Kidney (tissue), 14 donors: Measurements from ENCODE around the gene OLIG2. TPM values are rescaled to one million over a fixed set of nuclear protein-coding genes. Genes with fewer than 3 reads are reported as not detected.

Source experiments
- DNase-seq, 5 donors: peaks; one replicate each; pipeline ENCODE4 v3.0.0-alpha.2; 2013 to 2020
- FAIRE-seq: peaks from 2 replicates; lab custom pipeline; 2012; peaks lifted over from hg19 to GRCh38; lab: Jason Lieb, UNC
- H3K27ac ChIP-seq, 2 donors: one replicate each; pipeline ENCODE4 v1.7.0; 2013; ENCODE audit warnings: low read depth in 2 of 2, low read length in 2 of 2, inconsistent platforms in 1 of 2
- H3K27me3 ChIP-seq: one replicate; pipeline ENCODE4 v1.7.1; 2013; ENCODE audit warnings: low read length, inconsistent platforms; ENCODE audit not compliant: control insufficient read depth, insufficient read depth
- H3K36me3 ChIP-seq, 3 donors: one replicate each; pipeline versions ENCODE4 v1.7.0 to v1.7.1; 2013; ENCODE audit warnings: low read length in 3 of 3, control low read depth in 1 of 3, inconsistent platforms in 1 of 3; ENCODE audit not compliant: insufficient read depth in 3 of 3, control insufficient read depth in 2 of 3
- H3K4me1 ChIP-seq, 3 donors: one replicate each; pipeline versions ENCODE4 v1.7.0 to v1.7.1; 2013; ENCODE audit warnings: low read length in 3 of 3, inconsistent platforms in 1 of 3, low read depth in 1 of 3; ENCODE audit not compliant: control insufficient read depth in 2 of 3, insufficient read depth in 2 of 3
- H3K4me3 ChIP-seq, 3 donors: one replicate each; pipeline versions ENCODE4 v1.7.0 to v1.8.1; 2013; ENCODE audit warnings: low read length in 3 of 3, control low read depth in 1 of 3, inconsistent platforms in 1 of 3
- H3K9ac ChIP-seq, 3 donors: one replicate each; pipeline versions ENCODE4 v1.7.0 to v1.7.1; 2013; ENCODE audit warnings: low read length in 3 of 3, control low read depth in 1 of 3, inconsistent platforms in 1 of 3
- H3K9me3 ChIP-seq, 3 donors: one replicate each; pipeline versions ENCODE4 v1.7.0 to v1.7.1; 2013; ENCODE audit warnings: low read length in 3 of 3, control low read depth in 1 of 3, inconsistent platforms in 1 of 3; ENCODE audit not compliant: control insufficient read depth in 2 of 3, insufficient read depth in 1 of 3
- CTCF ChIP-seq: IDR thresholded peaks from 3 replicates; pipeline ENCODE4 v1.5.1; 2012; ENCODE audit warnings: mild to moderate bottlenecking, moderate library complexity, borderline replicate concordance; ENCODE audit not compliant: insufficient read depth; ENCODE audit errors: extremely low read depth
- intact Hi-C: fragments of 100-400 bp; cut with DNase I; formaldehyde crosslinking; loops from one replicate; pipeline ENCODE4 v1.11.1; 2022
- polyA plus RNA-seq: library from polyadenylated mRNA; stranded (reverse); fragments of 350-450 nt; fragmentation: Illumina TruSeq; extraction: RNeasy Lipid Tissue Mini Kit (QIAGEN cat#74804); gene quantifications from one replicate; pipeline ENCODE4 v1.2.3, GENCODE V29; 2014; ENCODE audit warnings: low read depth, low replicate concordance; ENCODE audit not compliant: insufficient read depth
- total RNA-seq: library from RNA; stranded (reverse); fragmentation: NEBNext Ultra II Directional; extraction: Animal tissue kit (Norgen Biotek cat#: 25700); gene quantifications from one replicate; pipeline ENCODE4 v1.2.1, GENCODE V29; 2021
- donor health status: control.
- donor health status: control.
- donor health status: control.
- donor health status: control.
- donor health status: control.
- donor health status: DM: yes; HTN: yes; CAD: no.
- donor health status: Normal renal cell carcinoma (clear cell type).

Gene OLIG2
- total and polyA plus RNA-seq, 2 donors from 2014 or later, result not detected

GRCh38 chr21:33021667-33022066 lies 4.1 kb upstream of the OLIG2 start:
- Histone ChIP-seq H3K27me3 (peaks cover 75% of the 10 kb centered on the region), H3K4me3 (no peak overlapping the region), H3K36me3 (no peaks in the 10 kb centered on the region), H3K9ac (no peak overlapping the region), H3K27ac (no peak overlapping the region), H3K9me3 (no peaks in the 10 kb centered on the region), H3K4me1 (peaks cover 0 to 7% (median 0%) of the 10 kb centered on the region in 3 donors)
- FAIRE-seq (no peak), DNase-seq (no peak)
- intact Hi-C loops, result no loop called here
- TF ChIP-seq CTCF, result no peak

- H3K4me3 ChIP-seq, result no peak overlapping the region
- no peak overlapping the region for H3K9ac ChIP-seq
- no peaks in the 10 kb centered on the region for H3K36me3 ChIP-seq
- intact Hi-C loops, result no loop called here
- peaks cover 78% of the 10 kb centered on the region for H3K27me3 ChIP-seq
- no peaks in the 10 kb centered on the region for H3K9me3 ChIP-seq
- no peak overlapping the region for H3K27ac ChIP-seq
- TF ChIP-seq CTCF, result no peak
- peaks cover 0 to 12% (median 0%) of the 10 kb centered on the region in 3 donors for H3K4me1 ChIP-seq
- DNase-seq (no peak), FAIRE-seq (no peak)
Measured at GRCh38 chr21:33022489-33022827, 3.3 kb upstream of the OLIG2 start.

GRCh38 chr21:33022828-33023573 lies 2.7 kb upstream of the OLIG2 start:
- Histone ChIP-seq H3K4me3 (no peak overlapping the region), H3K27ac (no peak overlapping the region), H3K27me3 (peaks cover 76% of the 10 kb centered on the region), H3K9me3 (no peaks in the 10 kb centered on the region), H3K4me1 (peaks cover 0 to 12% (median 0%) of the 10 kb centered on the region in 3 donors), H3K9ac (no peak overlapping the region), H3K36me3 (no peaks in the 10 kb centered on the region)
- no peak for TF ChIP-seq CTCF
- DNase-seq (peak in 2 of 5 donors; percentile 22 to 41), FAIRE-seq (no peak)
- intact Hi-C loops, result no loop called here
